Measurements from ENCODE around the gene XXYLT1.
"Not testable (repeated sequence)": the region's sequence is repeated elsewhere in the genome, so short reads cannot be mapped to it uniquely, and the experiment has no call there.

The XXYLT1 gene

DNA sequence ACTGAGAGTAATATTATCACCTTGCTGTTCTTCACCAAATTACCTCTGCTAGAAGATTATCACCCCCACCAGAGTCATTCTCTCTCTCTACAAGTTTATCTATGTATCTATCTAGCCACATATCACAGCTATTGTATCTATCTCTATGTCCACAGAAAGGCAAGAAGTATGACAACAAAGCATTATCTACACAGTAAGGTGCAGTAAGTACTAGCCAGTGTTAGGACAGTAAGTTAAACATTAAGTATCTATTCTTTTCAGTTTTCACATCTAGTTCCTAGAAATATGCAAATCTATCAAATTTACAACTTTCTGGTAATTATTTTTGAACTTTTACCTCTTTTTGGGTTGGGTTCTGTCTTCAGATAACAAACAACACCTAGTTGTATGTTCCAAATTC lies 26.5 kb upstream of the XXYLT1 start:
- CTCF ChIA-PET, result interaction anchor here (0.9 to 1.0 kb wide), 2 partner anchors 22 to 28 kb away, joined by 3 read pairs; no protein-coding TSS in a partner anchor
- Histone ChIP-seq H3K4me3 (ENCODE audit: control insufficient read depth in 1 of 7, extremely low read depth in 1 of 7, insufficient read depth in 4 of 7, low read depth in 2 of 7, low read length in 6 of 7) (no peak overlapping the region), H3K4me1 (ENCODE audit: control extremely low read depth in 1 of 4, control insufficient read depth in 4 of 4, insufficient read depth in 4 of 4, low read length in 3 of 4) (no peaks in the 10 kb centered on the region), H3K27ac (ENCODE audit: insufficient read depth in 1 of 2, low read depth in 1 of 2, low read length in 2 of 2, poor library complexity in 1 of 2, severe bottlenecking in 2 of 2) (no peak overlapping the region), H3K27me3 (replicated peaks in 2 of 5; ENCODE audit: control insufficient read depth in 4 of 5, insufficient read depth in 5 of 5, low read length in 4 of 5) (no peaks in the 10 kb centered on the region), H3K36me3 (ENCODE audit: control insufficient read depth in 4 of 4, insufficient read depth in 4 of 4, low read length in 3 of 4) (peaks cover 9 to 52% (median 30%) of the 10 kb centered on the region in 4 experiments), H3K9me3 (ENCODE audit: control extremely low read depth in 1 of 5, control insufficient read depth in 4 of 5, insufficient read depth in 2 of 5, low read depth in 1 of 5, low read length in 4 of 5) (no peaks in the 10 kb centered on the region)
- POLR2A ChIA-PET, result no interaction called here
- DNase-seq, result no peak

DNA sequence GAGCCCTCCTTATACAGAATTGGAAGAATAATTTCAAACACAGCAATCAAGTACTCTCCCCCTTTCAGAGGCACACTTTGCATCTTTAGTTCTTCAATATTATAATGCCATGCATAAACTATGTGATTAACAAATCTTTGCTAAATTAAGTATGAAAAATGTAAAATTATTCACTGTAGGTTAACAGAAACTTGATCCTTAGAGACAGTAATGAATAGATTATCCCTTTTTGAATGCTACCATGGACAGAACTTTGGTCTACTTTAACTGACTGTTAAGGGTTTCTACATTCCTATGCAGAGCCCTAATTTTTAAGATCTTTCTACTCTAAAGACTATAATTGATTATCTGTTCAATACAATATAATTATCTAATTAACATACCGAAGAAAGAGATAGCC lies 25.7 kb upstream of the XXYLT1 start:
- Histone ChIP-seq H3K27me3 (replicated peaks in 2 of 5; ENCODE audit: control insufficient read depth in 4 of 5, insufficient read depth in 5 of 5, low read length in 4 of 5) (no peaks in the 10 kb centered on the region), H3K4me1 (ENCODE audit: control extremely low read depth in 1 of 4, control insufficient read depth in 4 of 4, insufficient read depth in 4 of 4, low read length in 3 of 4) (no peaks in the 10 kb centered on the region), H3K27ac (ENCODE audit: insufficient read depth in 1 of 2, low read depth in 1 of 2, low read length in 2 of 2, poor library complexity in 1 of 2, severe bottlenecking in 2 of 2) (no peak overlapping the region), H3K36me3 (ENCODE audit: control insufficient read depth in 4 of 4, insufficient read depth in 4 of 4, low read length in 3 of 4) (peaks cover 9 to 55% (median 29%) of the 10 kb centered on the region in 4 experiments), H3K4me3 (ENCODE audit: control insufficient read depth in 1 of 7, extremely low read depth in 1 of 7, insufficient read depth in 4 of 7, low read depth in 2 of 7, low read length in 6 of 7) (no peak overlapping the region), H3K9me3 (ENCODE audit: control extremely low read depth in 1 of 5, control insufficient read depth in 4 of 5, insufficient read depth in 2 of 5, low read depth in 1 of 5, low read length in 4 of 5) (no peaks in the 10 kb centered on the region)
- no CpG with 5 or more reads among the region's 1 CpG for WGBS (ENCODE audit: insufficient coverage)
- ChIA-PET CTCF (interaction anchor here (0.9 kb wide), 1 partner anchor 21 kb away, joined by 3 read pairs; no protein-coding TSS in a partner anchor), POLR2A (no interaction called here)
- no peak for DNase-seq

DNA sequence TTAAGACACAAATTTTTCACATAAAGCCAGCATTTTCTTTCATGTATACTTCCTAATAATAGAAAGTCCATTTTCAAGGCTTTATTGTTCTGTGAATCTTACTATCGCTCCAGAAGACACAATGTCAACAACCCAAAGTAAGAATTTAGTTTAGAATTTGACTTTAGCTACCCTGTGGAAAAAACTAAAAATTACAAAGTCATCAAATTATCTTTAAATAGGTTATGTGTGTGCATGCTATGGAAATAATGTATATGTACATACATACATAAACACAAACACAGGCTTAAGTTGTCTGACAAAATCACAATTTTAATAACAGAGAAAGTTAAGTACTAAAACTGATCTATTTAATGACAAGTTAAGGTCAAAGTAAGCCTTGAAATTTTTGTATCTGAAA lies 20.2 kb upstream of the XXYLT1 start:
- Histone ChIP-seq H3K4me3 (ENCODE audit: control insufficient read depth in 1 of 7, extremely low read depth in 1 of 7, insufficient read depth in 4 of 7, low read depth in 2 of 7, low read length in 6 of 7) (no peak overlapping the region), H3K9me3 (ENCODE audit: control extremely low read depth in 1 of 5, control insufficient read depth in 4 of 5, insufficient read depth in 2 of 5, low read depth in 1 of 5, low read length in 4 of 5) (no peaks in the 10 kb centered on the region), H3K36me3 (ENCODE audit: control insufficient read depth in 4 of 4, insufficient read depth in 4 of 4, low read length in 3 of 4) (peaks cover 13 to 76% (median 42%) of the 10 kb centered on the region in 4 experiments), H3K27me3 (replicated peaks in 2 of 5; ENCODE audit: control insufficient read depth in 4 of 5, insufficient read depth in 5 of 5, low read length in 4 of 5) (no peaks in the 10 kb centered on the region), H3K4me1 (ENCODE audit: control extremely low read depth in 1 of 4, control insufficient read depth in 4 of 4, insufficient read depth in 4 of 4, low read length in 3 of 4) (no peaks in the 10 kb centered on the region), H3K27ac (ENCODE audit: insufficient read depth in 1 of 2, low read depth in 1 of 2, low read length in 2 of 2, poor library complexity in 1 of 2, severe bottlenecking in 2 of 2) (no peak overlapping the region)
- POLR2A ChIA-PET, result no interaction called here
- CTCF ChIA-PET, result interaction anchor here (0.8 to 1.2 kb wide), 2 partner anchors 11 to 14 kb away, joined by 3 to 5 read pairs; no protein-coding TSS in a partner anchor
- DNase-seq, result no peak
- WGBS (ENCODE audit: insufficient coverage), result no CpG with 5 or more reads among the region's 1 CpG

DNA sequence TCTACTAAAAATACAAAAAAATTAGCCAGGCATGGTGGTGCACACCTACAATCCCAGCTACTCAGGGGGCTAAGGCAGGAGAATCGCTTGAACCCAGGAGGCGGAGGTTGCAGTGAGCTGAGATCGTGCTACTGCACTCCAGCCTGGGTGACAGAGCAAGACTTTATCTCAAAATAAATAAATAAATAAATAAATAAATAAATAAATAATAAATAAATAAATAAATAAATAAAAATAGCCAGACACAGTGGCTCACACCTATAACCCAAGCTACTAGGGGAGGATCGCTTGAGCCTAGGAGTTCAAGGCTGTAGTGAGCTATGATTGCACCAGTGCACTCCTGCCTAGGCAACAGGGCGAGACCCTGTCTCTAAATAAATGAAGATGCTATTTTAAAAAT lies 19.7 kb upstream of the XXYLT1 start:
- DNase-seq; H3K9me3 ChIP-seq (ENCODE audit: control extremely low read depth in 1 of 5, control insufficient read depth in 4 of 5, insufficient read depth in 2 of 5, low read depth in 1 of 5, low read length in 4 of 5); POLR2A ChIA-PET; H3K4me3 ChIP-seq (ENCODE audit: control insufficient read depth in 1 of 7, extremely low read depth in 1 of 7, insufficient read depth in 4 of 7, low read depth in 2 of 7, low read length in 6 of 7); H3K4me1 ChIP-seq (ENCODE audit: control extremely low read depth in 1 of 4, control insufficient read depth in 4 of 4, insufficient read depth in 4 of 4, low read length in 3 of 4); H3K27ac ChIP-seq (ENCODE audit: insufficient read depth in 1 of 2, low read depth in 1 of 2, low read length in 2 of 2, poor library complexity in 1 of 2, severe bottlenecking in 2 of 2); H3K27me3 ChIP-seq (replicated peaks in 2 of 5; ENCODE audit: control insufficient read depth in 4 of 5, insufficient read depth in 5 of 5, low read length in 4 of 5): not testable (repeated sequence)
- peaks cover 13 to 81% (median 46%) of the 10 kb centered on the region in 4 experiments for H3K36me3 ChIP-seq (ENCODE audit: control insufficient read depth in 4 of 4, insufficient read depth in 4 of 4, low read length in 3 of 4)
- WGBS (ENCODE audit: insufficient coverage), result no CpG with 5 or more reads among the region's 5 CpGs
- CTCF ChIA-PET, result interaction anchor here (0.8 to 1.2 kb wide), 2 partner anchors 10 to 15 kb away, joined by 3 to 5 read pairs; no protein-coding TSS in a partner anchor

DNA sequence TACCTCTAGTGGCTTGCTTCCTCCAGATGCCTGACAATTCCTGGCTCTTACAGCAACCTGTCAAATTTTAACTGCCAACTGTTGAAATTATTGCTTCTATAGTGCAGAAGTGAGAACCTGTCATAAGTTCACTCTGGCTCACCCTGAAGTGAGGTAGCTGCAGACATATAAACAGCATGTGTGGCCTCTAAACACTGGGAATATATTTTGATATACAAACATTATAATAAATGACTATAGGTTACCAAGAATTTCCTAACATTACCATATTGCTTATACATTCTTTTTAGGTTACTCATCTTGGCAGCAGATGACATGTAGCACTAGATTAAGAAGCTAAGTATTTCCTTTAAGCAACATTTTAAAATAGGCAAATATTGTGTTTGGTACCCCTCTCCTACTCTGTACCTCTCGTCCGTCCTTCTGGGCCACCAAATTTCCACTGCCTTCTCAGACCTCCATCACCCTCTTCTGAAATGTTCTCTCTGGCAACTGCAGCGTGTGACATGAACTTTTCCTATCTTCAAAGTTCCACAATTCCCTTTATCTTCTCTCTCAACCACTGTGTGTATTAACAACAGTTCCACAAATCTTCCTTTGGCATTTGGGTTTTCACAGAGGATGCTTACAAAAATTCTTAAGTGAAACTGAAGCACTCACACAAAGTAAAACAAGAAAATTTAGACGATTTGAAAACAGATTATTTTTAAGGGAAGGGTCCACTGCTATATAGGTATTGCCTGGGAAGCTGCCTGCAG lies 15.3 kb upstream of the XXYLT1 start:
- H3K27ac ChIP-seq (ENCODE audit: insufficient read depth in 1 of 2, low read depth in 1 of 2, low read length in 2 of 2, poor library complexity in 1 of 2, severe bottlenecking in 2 of 2), result no peak overlapping the region
- CTCF ChIA-PET, result interaction anchor here (0.6 to 1.9 kb wide), 2 partner anchors 9 to 11 kb away, joined by 3 to 4 read pairs; no protein-coding TSS in a partner anchor
- no peaks in the 10 kb centered on the region for H3K9me3 ChIP-seq (ENCODE audit: control extremely low read depth in 1 of 5, control insufficient read depth in 4 of 5, insufficient read depth in 2 of 5, low read depth in 1 of 5, low read length in 4 of 5)
- POLR2A ChIA-PET, result no interaction called here
- H3K4me1 ChIP-seq (ENCODE audit: control extremely low read depth in 1 of 4, control insufficient read depth in 4 of 4, insufficient read depth in 4 of 4, low read length in 3 of 4), result no peaks in the 10 kb centered on the region
- no peaks in the 10 kb centered on the region for H3K27me3 ChIP-seq (replicated peaks in 2 of 5; ENCODE audit: control insufficient read depth in 4 of 5, insufficient read depth in 5 of 5, low read length in 4 of 5)
- peaks cover 9 to 73% (median 42%) of the 10 kb centered on the region in 4 experiments for H3K36me3 ChIP-seq (ENCODE audit: control insufficient read depth in 4 of 4, insufficient read depth in 4 of 4, low read length in 3 of 4)
- 67% methylated on average over 3 of the region's 4 CpGs for whole genome bisulfite sequencing (ENCODE audit: insufficient coverage)
- DNase-seq, result no peak
- H3K4me3 ChIP-seq (ENCODE audit: control insufficient read depth in 1 of 7, extremely low read depth in 1 of 7, insufficient read depth in 4 of 7, low read depth in 2 of 7, low read length in 6 of 7), result no peak overlapping the region

DNA sequence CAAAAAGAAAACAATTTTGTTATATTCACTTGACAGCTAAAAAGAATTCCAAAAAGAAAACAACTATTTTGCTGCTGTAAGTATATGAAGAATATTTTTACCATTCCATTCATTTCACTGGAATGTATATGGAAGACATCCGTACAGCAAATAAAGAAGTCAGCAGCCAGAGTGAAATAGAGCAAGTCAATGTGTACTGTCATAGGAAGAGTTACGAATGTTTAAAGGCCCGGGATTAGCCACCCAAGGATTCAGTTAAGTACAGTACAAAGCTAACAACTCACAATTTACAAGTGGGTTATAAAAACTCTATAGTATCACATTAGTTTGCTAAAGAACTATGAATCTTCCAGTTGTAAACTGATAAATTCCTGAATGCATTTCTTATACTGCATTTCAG lies 14.4 kb upstream of the XXYLT1 start:
- Histone ChIP-seq H3K36me3 (ENCODE audit: control insufficient read depth in 4 of 4, insufficient read depth in 4 of 4, low read length in 3 of 4) (peaks cover 10 to 66% (median 42%) of the 10 kb centered on the region in 4 experiments), H3K4me3 (ENCODE audit: control insufficient read depth in 1 of 7, extremely low read depth in 1 of 7, insufficient read depth in 4 of 7, low read depth in 2 of 7, low read length in 6 of 7) (no peak overlapping the region), H3K27ac (ENCODE audit: insufficient read depth in 1 of 2, low read depth in 1 of 2, low read length in 2 of 2, poor library complexity in 1 of 2, severe bottlenecking in 2 of 2) (no peak overlapping the region), H3K9me3 (ENCODE audit: control extremely low read depth in 1 of 5, control insufficient read depth in 4 of 5, insufficient read depth in 2 of 5, low read depth in 1 of 5, low read length in 4 of 5) (no peaks in the 10 kb centered on the region), H3K27me3 (replicated peaks in 2 of 5; ENCODE audit: control insufficient read depth in 4 of 5, insufficient read depth in 5 of 5, low read length in 4 of 5) (no peaks in the 10 kb centered on the region), H3K4me1 (ENCODE audit: control extremely low read depth in 1 of 4, control insufficient read depth in 4 of 4, insufficient read depth in 4 of 4, low read length in 3 of 4) (no peaks in the 10 kb centered on the region)
- WGBS (ENCODE audit: insufficient coverage), result 100% methylated on average over 1 of the region's 3 CpGs
- ChIA-PET POLR2A (no interaction called here), CTCF (interaction anchor here (1.0 to 2.0 kb wide), 4 partner anchors 10 to 238 kb away, joined by 3 to 6 read pairs (median 4); no protein-coding TSS in a partner anchor)
- no peak for DNase-seq

DNA sequence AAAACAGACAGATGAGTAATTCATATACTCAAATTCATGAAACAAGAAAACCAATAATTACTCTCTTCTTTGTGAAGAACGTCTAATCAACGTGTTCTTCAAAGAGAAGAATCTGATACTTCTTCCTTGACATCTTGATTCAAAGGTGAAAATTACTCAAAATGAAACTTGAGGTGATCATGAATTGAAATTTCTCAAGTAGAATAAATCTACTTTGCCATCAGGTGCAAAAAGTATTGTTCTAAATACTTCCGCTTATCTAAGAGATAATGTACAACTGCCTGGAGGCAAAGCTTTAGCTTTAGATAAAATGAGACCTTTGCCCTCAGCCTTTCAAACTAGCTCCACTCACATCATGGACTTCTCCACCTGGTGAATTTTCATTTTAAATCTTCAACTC lies 13.9 kb upstream of the XXYLT1 start:
- peaks cover 10 to 60% (median 42%) of the 10 kb centered on the region in 4 experiments for H3K36me3 ChIP-seq (ENCODE audit: control insufficient read depth in 4 of 4, insufficient read depth in 4 of 4, low read length in 3 of 4)
- DNase-seq, result no peak
- no peaks in the 10 kb centered on the region for H3K9me3 ChIP-seq (ENCODE audit: control extremely low read depth in 1 of 5, control insufficient read depth in 4 of 5, insufficient read depth in 2 of 5, low read depth in 1 of 5, low read length in 4 of 5)
- H3K27ac ChIP-seq (ENCODE audit: insufficient read depth in 1 of 2, low read depth in 1 of 2, low read length in 2 of 2, poor library complexity in 1 of 2, severe bottlenecking in 2 of 2), result no peak overlapping the region
- H3K4me1 ChIP-seq (ENCODE audit: control extremely low read depth in 1 of 4, control insufficient read depth in 4 of 4, insufficient read depth in 4 of 4, low read length in 3 of 4), result no peaks in the 10 kb centered on the region
- CTCF ChIA-PET, result interaction anchor here (1.0 to 2.0 kb wide), 4 partner anchors 10 to 238 kb away, joined by 3 to 6 read pairs (median 4); no protein-coding TSS in a partner anchor
- POLR2A ChIA-PET, result no interaction called here
- H3K4me3 ChIP-seq (ENCODE audit: control insufficient read depth in 1 of 7, extremely low read depth in 1 of 7, insufficient read depth in 4 of 7, low read depth in 2 of 7, low read length in 6 of 7), result no peak overlapping the region
- 100% methylated on average over 1 of the region's 3 CpGs for WGBS (ENCODE audit: insufficient coverage)
- H3K27me3 ChIP-seq (replicated peaks in 2 of 5; ENCODE audit: control insufficient read depth in 4 of 5, insufficient read depth in 5 of 5, low read length in 4 of 5), result no peaks in the 10 kb centered on the region
